ENCODE measurements around the gene GLP1R.

GLP1R gene

GRCh38 chr6:39079197-39080125 lies 30.9 kb downstream of the GLP1R start:
- Histone ChIP-seq H3K9ac (ENCODE audit: low read length) (no peak overlapping the region), H3K9me3 (ENCODE audit: control insufficient read depth, low read length) (no peaks in the 10 kb centered on the region), H3K27me3 (replicated peaks; ENCODE audit: control insufficient read depth, insufficient read depth, low read length) (peaks cover 47% of the 10 kb centered on the region), H3K4me1 (ENCODE audit: control insufficient read depth, insufficient read depth, low read length) (no peaks in the 10 kb centered on the region), H3K4me3 (ENCODE audit: low read length) (no peak overlapping the region), H3K36me3 (ENCODE audit: control insufficient read depth, insufficient read depth, low read length, severe bottlenecking) (no peaks in the 10 kb centered on the region)
- DNase-seq (ENCODE audit: low read depth) = no peak

- Histone ChIP-seq H3K4me1 (ENCODE audit: control insufficient read depth, insufficient read depth, low read length) (no peaks in the 10 kb centered on the region), H3K9ac (ENCODE audit: low read length) (no peak overlapping the region), H3K9me3 (ENCODE audit: control insufficient read depth, low read length) (no peaks in the 10 kb centered on the region), H3K27me3 (replicated peaks; ENCODE audit: control insufficient read depth, insufficient read depth, low read length) (peaks cover 54% of the 10 kb centered on the region), H3K36me3 (ENCODE audit: control insufficient read depth, insufficient read depth, low read length, severe bottlenecking) (no peaks in the 10 kb centered on the region), H3K4me3 (ENCODE audit: low read length) (no peak overlapping the region)
- DNase-seq (ENCODE audit: low read depth) = no peak
Measured at GRCh38 chr6:39080246-39080875, 31.8 kb downstream of the GLP1R start.

- Histone ChIP-seq H3K9me3 (ENCODE audit: control insufficient read depth, low read length) (no peaks in the 10 kb centered on the region), H3K4me3 (ENCODE audit: low read length) (no peak overlapping the region), H3K9ac (ENCODE audit: low read length) (no peak overlapping the region), H3K36me3 (ENCODE audit: control insufficient read depth, insufficient read depth, low read length, severe bottlenecking) (no peaks in the 10 kb centered on the region), H3K27me3 (replicated peaks; ENCODE audit: control insufficient read depth, insufficient read depth, low read length) (peaks cover 64% of the 10 kb centered on the region), H3K4me1 (ENCODE audit: control insufficient read depth, insufficient read depth, low read length) (no peaks in the 10 kb centered on the region)
- DNase-seq (ENCODE audit: low read depth) = no peak
Measured at GRCh38 chr6:39082310-39082709, 33.7 kb downstream of the GLP1R start.

GRCh38 chr6:39083231-39083634 lies 34.7 kb downstream of the GLP1R start:
- no peak overlapping the region for H3K9ac ChIP-seq (ENCODE audit: low read length)
- DNase-seq (ENCODE audit: low read depth) = no peak
- H3K9me3 ChIP-seq (ENCODE audit: control insufficient read depth, low read length) = no peaks in the 10 kb centered on the region
- no peaks in the 10 kb centered on the region for H3K4me1 ChIP-seq (ENCODE audit: control insufficient read depth, insufficient read depth, low read length)
- H3K36me3 ChIP-seq (ENCODE audit: control insufficient read depth, insufficient read depth, low read length, severe bottlenecking) = no peaks in the 10 kb centered on the region
- peaks cover 61% of the 10 kb centered on the region for H3K27me3 ChIP-seq (replicated peaks; ENCODE audit: control insufficient read depth, insufficient read depth, low read length)
- no peak overlapping the region for H3K4me3 ChIP-seq (ENCODE audit: low read length)

GRCh38 chr6:39084506-39084905 lies 35.9 kb downstream of the GLP1R start:
- DNase-seq (ENCODE audit: low read depth) = no peak
- H3K36me3 ChIP-seq (ENCODE audit: control insufficient read depth, insufficient read depth, low read length, severe bottlenecking) = no peaks in the 10 kb centered on the region
- no peaks in the 10 kb centered on the region for H3K9me3 ChIP-seq (ENCODE audit: control insufficient read depth, low read length)
- H3K27me3 ChIP-seq (replicated peaks; ENCODE audit: control insufficient read depth, insufficient read depth, low read length) = peaks cover 55% of the 10 kb centered on the region
- no peaks in the 10 kb centered on the region for H3K4me1 ChIP-seq (ENCODE audit: control insufficient read depth, insufficient read depth, low read length)
- H3K9ac ChIP-seq (ENCODE audit: low read length) = no peak overlapping the region
- H3K4me3 ChIP-seq (ENCODE audit: low read length) = no peak overlapping the region

GRCh38 chr6:39085129-39085797 lies 36.7 kb downstream of the GLP1R start:
- no peaks in the 10 kb centered on the region for H3K9me3 ChIP-seq (ENCODE audit: control insufficient read depth, low read length)
- H3K9ac ChIP-seq (ENCODE audit: low read length) = no peak overlapping the region
- H3K36me3 ChIP-seq (ENCODE audit: control insufficient read depth, insufficient read depth, low read length, severe bottlenecking) = no peaks in the 10 kb centered on the region
- peaks cover 56% of the 10 kb centered on the region for H3K27me3 ChIP-seq (replicated peaks; ENCODE audit: control insufficient read depth, insufficient read depth, low read length)
- H3K4me1 ChIP-seq (ENCODE audit: control insufficient read depth, insufficient read depth, low read length) = no peaks in the 10 kb centered on the region
- H3K4me3 ChIP-seq (ENCODE audit: low read length) = no peak overlapping the region
- no peak for DNase-seq (ENCODE audit: low read depth)

- Histone ChIP-seq H3K4me3 (ENCODE audit: low read length) (no peak overlapping the region), H3K9me3 (ENCODE audit: control insufficient read depth, low read length) (no peaks in the 10 kb centered on the region)
Measured at GRCh38 chr6:39086294-39086693, 37.7 kb downstream of the GLP1R start.

GRCh38 chr6:39086711-39087110 lies 38.1 kb downstream of the GLP1R start:
- Histone ChIP-seq H3K4me1 (ENCODE audit: control insufficient read depth, insufficient read depth, low read length) (no peaks in the 10 kb centered on the region), H3K9ac (ENCODE audit: low read length) (no peak overlapping the region), H3K27me3 (replicated peaks; ENCODE audit: control insufficient read depth, insufficient read depth, low read length) (peaks cover 53% of the 10 kb centered on the region), H3K9me3 (ENCODE audit: control insufficient read depth, low read length) (no peaks in the 10 kb centered on the region), H3K36me3 (ENCODE audit: control insufficient read depth, insufficient read depth, low read length, severe bottlenecking) (no peaks in the 10 kb centered on the region), H3K4me3 (ENCODE audit: low read length) (no peak overlapping the region)
- DNase-seq (ENCODE audit: low read depth) = no peak

More at GRCh38 chr6:39086294-39086693, 37.7 kb downstream of the GLP1R start:
- no peak for DNase-seq (ENCODE audit: low read depth)
- H3K27me3 ChIP-seq (replicated peaks; ENCODE audit: control insufficient read depth, insufficient read depth, low read length) = peaks cover 53% of the 10 kb centered on the region
- H3K36me3 ChIP-seq (ENCODE audit: control insufficient read depth, insufficient read depth, low read length, severe bottlenecking) = no peaks in the 10 kb centered on the region
- no peak overlapping the region for H3K9ac ChIP-seq (ENCODE audit: low read length)
- H3K4me1 ChIP-seq (ENCODE audit: control insufficient read depth, insufficient read depth, low read length) = no peaks in the 10 kb centered on the region

- no peak for DNase-seq (ENCODE audit: low read depth)
- H3K27me3 ChIP-seq (replicated peaks; ENCODE audit: control insufficient read depth, insufficient read depth, low read length) = peaks cover 53% of the 10 kb centered on the region
- H3K36me3 ChIP-seq (ENCODE audit: control insufficient read depth, insufficient read depth, low read length, severe bottlenecking) = no peaks in the 10 kb centered on the region
- H3K9me3 ChIP-seq (ENCODE audit: control insufficient read depth, low read length) = no peaks in the 10 kb centered on the region
- H3K4me1 ChIP-seq (ENCODE audit: control insufficient read depth, insufficient read depth, low read length) = no peaks in the 10 kb centered on the region
- H3K4me3 ChIP-seq (ENCODE audit: low read length) = no peak overlapping the region
- H3K9ac ChIP-seq (ENCODE audit: low read length) = no peak overlapping the region
Measured at GRCh38 chr6:39087197-39087596, 38.6 kb downstream of the GLP1R start.

- no peaks in the 10 kb centered on the region for H3K36me3 ChIP-seq (ENCODE audit: control insufficient read depth, insufficient read depth, low read length, severe bottlenecking)
- no peaks in the 10 kb centered on the region for H3K4me1 ChIP-seq (ENCODE audit: control insufficient read depth, insufficient read depth, low read length)
- DNase-seq (ENCODE audit: low read depth) = peak; percentile 75
- H3K27me3 ChIP-seq (replicated peaks; ENCODE audit: control insufficient read depth, insufficient read depth, low read length) = peaks cover 43% of the 10 kb centered on the region
- H3K9me3 ChIP-seq (ENCODE audit: control insufficient read depth, low read length) = no peaks in the 10 kb centered on the region
- no peak overlapping the region for H3K9ac ChIP-seq (ENCODE audit: low read length)
- no peak overlapping the region for H3K4me3 ChIP-seq (ENCODE audit: low read length)
Measured at GRCh38 chr6:39088331-39088730, 39.8 kb downstream of the GLP1R start.

GRCh38 chr6:39090036-39090435 lies 41.5 kb downstream of the GLP1R start:
- Histone ChIP-seq H3K36me3 (ENCODE audit: control insufficient read depth, insufficient read depth, low read length, severe bottlenecking) (no peaks in the 10 kb centered on the region), H3K4me3 (ENCODE audit: low read length) (no peak overlapping the region), H3K9ac (ENCODE audit: low read length) (no peak overlapping the region), H3K27me3 (replicated peaks; ENCODE audit: control insufficient read depth, insufficient read depth, low read length) (peaks cover 27% of the 10 kb centered on the region), H3K9me3 (ENCODE audit: control insufficient read depth, low read length) (no peaks in the 10 kb centered on the region), H3K4me1 (ENCODE audit: control insufficient read depth, insufficient read depth, low read length) (peaks cover 3% of the 10 kb centered on the region)
- DNase-seq (ENCODE audit: low read depth) = no peak

All from adipocyte (in vitro differentiated cells).